GM12878 (cell line): Measurements from ENCODE around the gene ARHGAP45. TPM values are rescaled to one million over a fixed set of nuclear protein-coding genes. Genes with fewer than 3 reads are reported as not detected.

Experiments used
- ATAC-seq: fragments of 200-7000 bp; cut with Tn5 transposase; 3 replicates; pipeline ENCODE4 v1.9.1; 2020; ENCODE audit warnings: mild to moderate bottlenecking, moderate library complexity
- BruUV-seq: library from RNA; stranded (reverse); fragments of 400-500 nt; replicated peaks from 2 replicates; lab custom pipeline; 2021; lab: Mats Ljungman, UMichigan
- CTCF ChIA-PET: fragments of 300-600 bp; sonication (Branson Sonifier 250); formaldehyde crosslinking; extraction: SDS; loops from one replicate; lab custom pipeline; 2021; ENCODE audit warnings: inconsistent platforms; lab: Yijun Ruan, JAX
- POLR2A ChIA-PET: fragments of 350-600 bp; formaldehyde crosslinking; extraction: SDS; loops from one replicate; lab custom pipeline; 2021; ENCODE audit warnings: inconsistent platforms; lab: Charles Lee
- RAD21 ChIA-PET: fragments of 300-600 bp; sonication (Branson Sonifier 250); formaldehyde crosslinking; loops from one replicate; lab custom pipeline; 2023; ENCODE audit warnings: antibody characterized with exemption; ENCODE audit not compliant: unreplicated experiment; lab: Charles Lee
- SMC1A ChIA-PET: fragments of 300-600 bp; sonication (Branson Sonifier 250); formaldehyde crosslinking; loops from one replicate; lab custom pipeline; 2023; ENCODE audit not compliant: unreplicated experiment, uncharacterized antibody; lab: Charles Lee
- DNase-seq: peaks from one replicate; pipeline ENCODE4 v3.0.0-alpha.2; 2011; ENCODE audit warnings: low read depth, low spot score
- FAIRE-seq: peaks from 3 replicates; lab custom pipeline; 2011; peaks lifted over from hg19 to GRCh38; lab: Jason Lieb, UNC
- H2AFZ ChIP-seq: 2 replicates; pipeline ENCODE4 v1.6.0; 2011; ENCODE audit warnings: low read depth, low read length, control low read depth; ENCODE audit not compliant: control insufficient read depth
- H3K27ac ChIP-seq: 2 replicates; pipeline ENCODE4 v1.5.1; 2011; ENCODE audit warnings: control low read depth; ENCODE audit not compliant: control insufficient read depth, insufficient read depth
- H3K27me3 ChIP-seq, 2 experiments: replicated peaks in 1 of 2; 2 replicates each; pipeline versions ENCODE4 v1.6.0 to v1.6.1; 2011; ENCODE audit warnings: low read length in 1 of 2; ENCODE audit not compliant: control insufficient read depth in 2 of 2, insufficient read depth in 2 of 2
- H3K36me3 ChIP-seq, 2 experiments: 2 replicates each; pipeline ENCODE4 v1.5.1; 2011; ENCODE audit warnings: low read length in 1 of 2; ENCODE audit not compliant: control insufficient read depth in 2 of 2, insufficient read depth in 2 of 2
- H3K4me1 ChIP-seq: 2 replicates; pipeline ENCODE4 v1.6.1; 2011; ENCODE audit warnings: mild to moderate bottlenecking, low read length, moderate library complexity, mixed read lengths; ENCODE audit not compliant: control insufficient read depth, insufficient read depth
- H3K4me2 ChIP-seq: 2 replicates; pipeline ENCODE4 v1.6.0; 2011; ENCODE audit warnings: control low read depth; ENCODE audit not compliant: control insufficient read depth, insufficient read depth
- H3K4me3 ChIP-seq: fragments of 200-600 bp; sonication (generic); 2 replicates; pipeline ENCODE4 v1.5.1; 2016
- H3K79me2 ChIP-seq: 2 replicates; pipeline ENCODE4 v1.6.0; 2011; ENCODE audit warnings: low read length; ENCODE audit not compliant: control insufficient read depth, insufficient read depth
- H3K9ac ChIP-seq: 2 replicates; pipeline ENCODE4 v1.8.0; 2011; ENCODE audit warnings: low read length, control low read depth, mixed read lengths; ENCODE audit not compliant: control insufficient read depth, insufficient read depth
- H3K9me3 ChIP-seq: replicated peaks from 3 replicates; pipeline ENCODE4 v1.5.1; 2011; ENCODE audit warnings: mild to moderate bottlenecking, low read length; ENCODE audit not compliant: control insufficient read depth, insufficient read depth
- H4K20me1 ChIP-seq: 2 replicates; pipeline ENCODE4 v1.6.0; 2011; ENCODE audit not compliant: control insufficient read depth, insufficient read depth
- ATF7 ChIP-seq: fragments of 450-650 bp; IDR thresholded peaks from 2 replicates; pipeline ENCODE4 v1.6.1; 2016; ENCODE audit warnings: low read depth, mild to moderate bottlenecking
- BACH1 ChIP-seq: fragments of 450-650 bp; IDR thresholded peaks from 2 replicates; pipeline ENCODE4 v1.6.1; 2017; ENCODE audit warnings: mild to moderate bottlenecking, borderline replicate concordance
- BHLHE40 ChIP-seq, 2 experiments: fragments of 450-650 bp in 1 of 2; IDR thresholded peaks; 2 replicates each; pipeline ENCODE4 v1.6.1; 2011 to 2017; ENCODE audit warnings: low read depth in 2 of 2, borderline replicate concordance in 1 of 2, improper control_type of control experiment in 1 of 2, low read length in 1 of 2, mild to moderate bottlenecking in 1 of 2
- HDGF ChIP-seq: fragments of 450-650 bp; IDR thresholded peaks from 2 replicates; pipeline ENCODE4 v1.6.1; 2016; ENCODE audit warnings: antibody characterized with exemption
- NBN ChIP-seq: fragments of 450-650 bp; IDR thresholded peaks from 2 replicates; pipeline ENCODE4 v1.6.1; 2016
- POLR2A ChIP-seq: IDR thresholded peaks from 2 replicates; pipeline ENCODE4 v1.6.1; 2011; ENCODE audit warnings: low read depth, mild to moderate bottlenecking, low read length
- SMAD1 ChIP-seq: fragments of 450-650 bp; IDR thresholded peaks from 2 replicates; pipeline ENCODE4 v1.6.1; 2018; ENCODE audit warnings: mild to moderate bottlenecking, low read depth; ENCODE audit not compliant: partially characterized antibody
- TCF12 ChIP-seq: IDR thresholded peaks from 2 replicates; pipeline ENCODE4 v1.6.1; 2011; ENCODE audit warnings: low read depth, mild to moderate bottlenecking, low read length
- TCF3 ChIP-seq: IDR thresholded peaks from 2 replicates; pipeline ENCODE4 v1.6.1; 2012; ENCODE audit warnings: low read depth, mild to moderate bottlenecking, low read length, borderline replicate concordance; ENCODE audit not compliant: insufficient read depth
- WGBS: methylation state at CpG from one replicate; pipeline ENCODE4 v1.1.6; 2016; ENCODE audit warnings: low lambda C conversion rate; ENCODE audit not compliant: insufficient replicate concordance, insufficient coverage; ENCODE audit errors: missing lambda C conversion rate; 5-methylcytosine and 5-hydroxymethylcytosine counted together
- in situ Hi-C: fragments of 300-500 bp; cut with MboI; formaldehyde crosslinking; loops from 9 replicates; pipeline ENCODE4 v1.14.3; 2018; ENCODE audit warnings: mixed read lengths
- intact Hi-C: fragments of 100-400 bp; cut with micrococcal nuclease; formaldehyde crosslinking; loops from one replicate; pipeline ENCODE4 v1.14.2; 2022; ENCODE audit not compliant: unreplicated experiment
- polyA plus RNA-seq, 11 experiments: library from polyadenylated mRNA; depleted of rRNA in 4 of 11; unstranded in 6 of 11; stranded (reverse) in 5 of 11; fragments of >200 nt; fragmentation: Nextera tagmentation in 4 of 11; fragmentation: Illumina TruSeq in 1 of 11; extraction: Ambion mirVana in 4 of 11; extraction: Trizol in 1 of 11; gene quantifications; 1 replicate in 1 of 11; 2 replicates in 10 of 11; pipeline versions ENCODE4 v1.2.1 to v1.2.3, GENCODE V29; 2011 to 2016; ENCODE audit warnings: inconsistent platforms in 2 of 11, missing spikeins in 2 of 11, low read depth in 1 of 11
- total RNA-seq, 4 experiments: library from RNA; depleted of rRNA in 3 of 4; stranded (reverse); fragments of >200 nt in 3 of 4; fragmentation: Illumina TruSeq in 1 of 4; extraction: Trizol in 1 of 4; gene quantifications; 2 replicates each; pipeline versions ENCODE4 v1.2.1 to v1.2.3, GENCODE V29; 2013 to 2021
- TF ChIP-seq, protein P1 (sequence below): IDR thresholded peaks from 2 replicates; pipeline ENCODE4 v1.6.1; 2011; ENCODE audit warnings: mild to moderate bottlenecking, low read depth, low read length, moderate library complexity; ENCODE audit not compliant: insufficient replicate concordance
- TF ChIP-seq, protein P2 (sequence below): fragments of 450-650 bp; IDR thresholded peaks from 2 replicates; pipeline ENCODE4 v1.6.1; 2016; ENCODE audit warnings: mild to moderate bottlenecking
- TF ChIP-seq, protein P3 (sequence below), 3 experiments: IDR thresholded peaks in 2 of 3; conservative IDR thresholded peaks in 1 of 3; 2 replicates each; pipeline ENCODE4 v1.5.1; 2011; ENCODE audit warnings: low read depth in 3 of 3, low read length in 3 of 3, mild to moderate bottlenecking in 3 of 3, control low read depth in 2 of 3, moderate library complexity in 2 of 3, inconsistent platforms in 1 of 3, mixed read lengths in 1 of 3; ENCODE audit not compliant: control insufficient read depth in 2 of 3, insufficient read depth in 1 of 3; ENCODE audit errors: extremely low read depth in 1 of 3
- TF ChIP-seq, protein P4 (sequence below): fragments of 450-650 bp; IDR thresholded peaks from 2 replicates; pipeline ENCODE4 v1.6.1; 2018; ENCODE audit warnings: borderline replicate concordance, mild to moderate bottlenecking; ENCODE audit not compliant: partially characterized antibody

ARHGAP45 gene
- total and polyA plus RNA-seq, 10 of the 15 experiments (the other 5 are each of a cell fraction or from before 2014, with no cell fraction given), result 1.4 to 151 (median 59.9) TPM

DNA sequence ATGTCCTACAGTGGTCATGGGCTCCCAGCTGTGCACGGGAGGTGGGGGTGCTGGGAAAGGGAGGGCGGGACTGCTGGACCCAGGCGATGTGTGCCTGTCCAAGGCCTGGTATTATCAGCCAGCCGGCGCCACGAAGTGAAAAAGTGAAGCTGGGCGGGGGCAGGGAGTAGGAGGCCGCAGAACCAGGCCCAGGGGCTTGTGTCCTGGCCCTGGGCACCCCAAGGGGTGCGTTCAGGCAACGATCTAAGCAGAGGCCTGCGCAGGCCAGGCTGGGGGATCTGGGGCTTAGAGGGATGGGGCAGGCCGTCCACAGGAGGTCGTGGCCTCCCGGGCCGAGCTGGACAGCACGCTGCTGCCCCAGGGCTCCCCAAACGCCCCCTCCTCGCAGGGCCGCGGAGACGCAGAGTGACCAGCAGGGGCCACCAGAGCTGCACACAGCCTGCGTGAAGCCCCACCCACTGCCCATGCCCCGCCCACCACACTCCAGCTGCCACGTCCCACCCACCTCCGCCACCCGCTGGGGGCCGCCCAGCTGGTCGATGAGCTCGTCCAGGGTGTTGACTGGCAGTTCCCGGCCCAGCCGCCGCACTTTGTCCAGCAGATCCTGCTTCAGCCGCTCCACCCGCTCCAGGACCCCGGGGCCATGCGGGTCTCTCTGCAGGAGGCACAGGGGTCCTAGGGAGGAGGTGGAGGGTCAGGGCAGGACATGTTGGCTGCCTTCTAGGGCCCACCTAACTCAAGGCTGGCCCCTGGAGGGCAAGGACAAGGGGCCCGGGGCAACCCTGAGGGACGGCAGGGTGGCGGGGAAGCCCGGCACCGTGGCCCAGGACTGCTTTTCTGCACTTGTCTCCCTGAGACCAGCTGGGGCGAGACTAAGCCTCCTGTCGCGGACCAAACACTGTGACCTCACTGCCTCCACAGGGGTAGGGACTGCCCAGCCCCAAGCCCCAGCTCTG is 46.3 kb downstream of the ARHGAP45 start:
- Histone ChIP-seq H4K20me1 (no peaks in the 10 kb centered on the region), H3K27ac (no peak overlapping the region), H3K4me3 (no peak overlapping the region), H3K79me2 (no peaks in the 10 kb centered on the region), H3K4me2 (no peak overlapping the region), H3K4me1 (0 out of 2 replicates have a peak, but pooled peaks cover 3% of the 10 kb centered on the region), H2AFZ (no peak overlapping the region), H3K36me3 (peaks cover 0 to 28% of the 10 kb centered on the region in 2 experiments; a peak in 3 of 4 replicates), H3K9me3 (no peaks in the 10 kb centered on the region), H3K27me3 (no peaks in the 10 kb centered on the region), H3K9ac (no peak overlapping the region)
- no TSS peak for BruUV-seq
- SMC1A ChIA-PET, result interaction anchor here (0.9 to 3.1 kb wide), 11 partner anchors 11 to 127 kb away, joined by 3 to 24 read pairs (median 4); partner anchors contain the start of gene RNU6-2
- in situ Hi-C loops, result no loop called here
- FAIRE-seq (peak; percentile 81), ATAC-seq (peak; percentile 93), DNase-seq (peak; percentile 24)
- intact Hi-C loops, result loop anchor here (5.0 kb wide), 1 partner anchor 79 kb away; no protein-coding TSS in a partner anchor
- 42% methylated on average over 31 of the region's 44 CpGs for WGBS
- RAD21 ChIA-PET, result interaction anchor here (0.6 to 3.0 kb wide), 29 partner anchors 10 to 156 kb away, joined by 3 to 38 read pairs (median 4); partner anchors contain the start of genes ABCA7, CBARP and CIRBP
- CTCF ChIA-PET, result interaction anchor here (0.6 to 3.1 kb wide), 32 partner anchors 9 to 260 kb away, joined by 3 to 49 read pairs (median 4); partner anchors contain the start of genes ABCA7, ARHGAP45, ATP5F1D and CNN2
- POLR2A ChIA-PET, result interaction anchor here (0.6 to 1.4 kb wide), 8 partner anchors 15 to 92 kb away, joined by 3 to 8 read pairs (median 3); no protein-coding TSS in a partner anchor
- peak; percentile 88 for TF ChIP-seq TCF3
- TF ChIP-seq BACH1, result 0 out of 2 replicates have a peak, but pooled peaks have one; percentile 19
- TF ChIP-seq TCF12, result peak; percentile 82
- no peak for TF ChIP-seq SMAD1
- TF ChIP-seq, protein P1, sequence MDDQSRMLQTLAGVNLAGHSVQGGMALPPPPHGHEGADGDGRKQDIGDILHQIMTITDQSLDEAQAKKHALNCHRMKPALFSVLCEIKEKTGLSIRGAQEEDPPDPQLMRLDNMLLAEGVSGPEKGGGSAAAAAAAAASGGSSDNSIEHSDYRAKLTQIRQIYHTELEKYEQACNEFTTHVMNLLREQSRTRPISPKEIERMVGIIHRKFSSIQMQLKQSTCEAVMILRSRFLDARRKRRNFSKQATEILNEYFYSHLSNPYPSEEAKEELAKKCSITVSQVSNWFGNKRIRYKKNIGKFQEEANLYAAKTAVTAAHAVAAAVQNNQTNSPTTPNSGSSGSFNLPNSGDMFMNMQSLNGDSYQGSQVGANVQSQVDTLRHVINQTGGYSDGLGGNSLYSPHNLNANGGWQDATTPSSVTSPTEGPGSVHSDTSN, result peak; percentile 72
- no peak for TF ChIP-seq ATF7
- TF ChIP-seq, protein P2, sequence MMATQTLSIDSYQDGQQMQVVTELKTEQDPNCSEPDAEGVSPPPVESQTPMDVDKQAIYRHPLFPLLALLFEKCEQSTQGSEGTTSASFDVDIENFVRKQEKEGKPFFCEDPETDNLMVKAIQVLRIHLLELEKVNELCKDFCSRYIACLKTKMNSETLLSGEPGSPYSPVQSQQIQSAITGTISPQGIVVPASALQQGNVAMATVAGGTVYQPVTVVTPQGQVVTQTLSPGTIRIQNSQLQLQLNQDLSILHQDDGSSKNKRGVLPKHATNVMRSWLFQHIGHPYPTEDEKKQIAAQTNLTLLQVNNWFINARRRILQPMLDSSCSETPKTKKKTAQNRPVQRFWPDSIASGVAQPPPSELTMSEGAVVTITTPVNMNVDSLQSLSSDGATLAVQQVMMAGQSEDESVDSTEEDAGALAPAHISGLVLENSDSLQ, result peak; percentile 88
- TF ChIP-seq, protein P3, sequence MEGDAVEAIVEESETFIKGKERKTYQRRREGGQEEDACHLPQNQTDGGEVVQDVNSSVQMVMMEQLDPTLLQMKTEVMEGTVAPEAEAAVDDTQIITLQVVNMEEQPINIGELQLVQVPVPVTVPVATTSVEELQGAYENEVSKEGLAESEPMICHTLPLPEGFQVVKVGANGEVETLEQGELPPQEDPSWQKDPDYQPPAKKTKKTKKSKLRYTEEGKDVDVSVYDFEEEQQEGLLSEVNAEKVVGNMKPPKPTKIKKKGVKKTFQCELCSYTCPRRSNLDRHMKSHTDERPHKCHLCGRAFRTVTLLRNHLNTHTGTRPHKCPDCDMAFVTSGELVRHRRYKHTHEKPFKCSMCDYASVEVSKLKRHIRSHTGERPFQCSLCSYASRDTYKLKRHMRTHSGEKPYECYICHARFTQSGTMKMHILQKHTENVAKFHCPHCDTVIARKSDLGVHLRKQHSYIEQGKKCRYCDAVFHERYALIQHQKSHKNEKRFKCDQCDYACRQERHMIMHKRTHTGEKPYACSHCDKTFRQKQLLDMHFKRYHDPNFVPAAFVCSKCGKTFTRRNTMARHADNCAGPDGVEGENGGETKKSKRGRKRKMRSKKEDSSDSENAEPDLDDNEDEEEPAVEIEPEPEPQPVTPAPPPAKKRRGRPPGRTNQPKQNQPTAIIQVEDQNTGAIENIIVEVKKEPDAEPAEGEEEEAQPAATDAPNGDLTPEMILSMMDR (IDR thresholded peaks at IDR 0.05 in 2 of 3, conservative IDR thresholded peaks at IDR 0.05 in 1 of 3; ENCODE audit: control insufficient read depth in 2 of 3, extremely low read depth in 1 of 3, insufficient read depth in 1 of 3, low read depth in 3 of 3, low read length in 3 of 3), result peak; percentile 62 to 90 (median 90)
- peak; percentile 28; the same call in 1 of the 2 replicates for TF ChIP-seq HDGF
- TF ChIP-seq BHLHE40 (IDR thresholded peaks at IDR 0.05; ENCODE audit: borderline replicate concordance in 1 of 2, low read depth in 2 of 2, low read length in 1 of 2), result peak in 1 of 2 experiments; percentile 18; a peak in 2 of 4 replicates
- TF ChIP-seq POLR2A, result peak; percentile 61
- TF ChIP-seq, protein P4, sequence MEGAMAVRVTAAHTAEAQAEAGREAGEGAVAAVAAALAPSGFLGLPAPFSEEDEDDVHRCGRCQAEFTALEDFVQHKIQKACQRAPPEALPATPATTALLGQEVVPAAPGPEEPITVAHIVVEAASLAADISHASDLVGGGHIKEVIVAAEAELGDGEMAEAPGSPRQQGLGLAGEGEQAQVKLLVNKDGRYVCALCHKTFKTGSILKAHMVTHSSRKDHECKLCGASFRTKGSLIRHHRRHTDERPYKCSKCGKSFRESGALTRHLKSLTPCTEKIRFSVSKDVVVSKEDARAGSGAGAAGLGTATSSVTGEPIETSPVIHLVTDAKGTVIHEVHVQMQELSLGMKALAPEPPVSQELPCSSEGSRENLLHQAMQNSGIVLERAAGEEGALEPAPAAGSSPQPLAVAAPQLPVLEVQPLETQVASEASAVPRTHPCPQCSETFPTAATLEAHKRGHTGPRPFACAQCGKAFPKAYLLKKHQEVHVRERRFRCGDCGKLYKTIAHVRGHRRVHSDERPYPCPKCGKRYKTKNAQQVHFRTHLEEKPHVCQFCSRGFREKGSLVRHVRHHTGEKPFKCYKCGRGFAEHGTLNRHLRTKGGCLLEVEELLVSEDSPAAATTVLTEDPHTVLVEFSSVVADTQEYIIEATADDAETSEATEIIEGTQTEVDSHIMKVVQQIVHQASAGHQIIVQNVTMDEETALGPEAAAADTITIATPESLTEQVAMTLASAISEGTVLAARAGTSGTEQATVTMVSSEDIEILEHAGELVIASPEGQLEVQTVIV, result no peak
- TF ChIP-seq NBN, result 0 out of 2 replicates have a peak, but pooled peaks have one; percentile 15
